ENCODE results near the gene ANO2. TPM values are rescaled to one million over a fixed set of nuclear protein-coding genes. Genes with fewer than 3 reads are reported as not detected.
"Not testable (repeated sequence)": the region's sequence is repeated elsewhere in the genome, so short reads cannot be mapped to it uniquely, and the experiment has no call there.

ANO2 gene
- total RNA-seq, 2 experiments from 2014 or later: not detected

DNA sequence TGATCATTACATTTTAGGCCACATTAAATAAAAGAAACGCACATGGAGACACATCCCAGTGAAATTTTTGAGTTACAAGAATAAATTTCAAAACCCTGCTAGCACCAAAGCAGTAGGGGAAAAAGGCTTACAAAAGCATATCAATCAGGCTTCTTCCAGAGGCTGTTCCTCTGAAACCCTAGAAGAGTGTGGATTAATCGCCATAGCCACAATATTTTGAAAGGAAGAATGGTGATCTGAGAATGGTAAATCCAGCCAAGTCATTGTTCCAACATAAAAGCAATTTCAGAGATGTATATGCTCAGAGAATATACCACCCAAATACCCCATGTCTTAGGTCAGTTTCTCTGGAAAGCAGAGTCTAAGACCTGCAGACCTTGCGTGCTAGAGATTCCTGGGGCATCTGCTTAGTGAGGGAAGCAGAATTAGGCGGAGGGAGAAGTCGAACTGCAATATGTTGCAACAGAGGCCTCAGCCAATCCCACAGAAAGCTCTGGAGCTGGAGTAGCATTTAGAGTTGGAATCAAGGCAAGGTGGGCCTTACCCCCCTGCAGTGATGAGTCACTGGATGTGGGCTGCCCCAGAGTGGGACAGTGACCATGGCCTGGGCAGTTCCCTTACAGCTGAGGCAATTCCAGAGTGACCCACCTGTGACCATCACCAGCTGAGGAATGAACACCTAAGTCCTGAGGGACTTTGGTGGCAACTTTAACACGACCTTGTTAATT lies 387.9 kb downstream of the ANO2 start:
- Mint-ChIP-seq H3K4me1 (no peaks in the 10 kb centered on the region), H3K27me3 (peaks cover 4% of the 10 kb centered on the region), H3K36me3 (no peaks in the 10 kb centered on the region), H3K4me3 (no peak overlapping the region), H3K27ac (no peak overlapping the region), H3K9me3 (no peaks in the 10 kb centered on the region)
- DNase-seq: no peak

DNA sequence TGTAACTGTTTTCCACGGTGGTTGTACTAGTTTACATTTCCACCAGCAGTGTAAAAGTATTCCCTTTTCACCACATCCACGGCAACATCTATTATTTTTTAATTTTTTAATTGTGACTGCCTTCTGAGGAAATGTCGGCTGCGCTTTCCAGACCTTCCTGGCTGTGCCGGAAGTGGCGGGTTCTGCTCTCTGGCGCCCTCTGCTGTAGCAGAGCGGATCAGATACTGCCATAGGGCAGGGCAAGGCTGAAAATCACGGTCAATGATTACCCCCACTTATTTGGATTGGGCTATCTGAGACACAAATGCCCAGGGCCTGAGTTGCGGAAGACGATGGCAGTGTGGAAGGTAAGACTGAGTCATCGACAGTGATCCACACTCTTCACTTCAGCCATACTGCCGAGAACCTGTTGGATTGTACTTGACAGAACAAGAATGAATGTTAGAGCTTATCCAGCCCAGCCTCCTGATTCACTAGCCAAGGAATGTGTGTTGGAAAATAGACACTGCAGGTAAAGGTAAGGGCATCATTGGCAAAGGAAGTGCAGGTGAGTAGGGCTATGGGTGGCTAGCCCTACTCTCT lies 388.9 kb downstream of the ANO2 start:
- no peak overlapping the region for H3K4me3 Mint-ChIP-seq
- no peaks in the 10 kb centered on the region for H3K4me1 Mint-ChIP-seq
- peaks cover 11% of the 10 kb centered on the region for H3K27me3 Mint-ChIP-seq
- no peak overlapping the region for H3K27ac Mint-ChIP-seq
- no peaks in the 10 kb centered on the region for H3K36me3 Mint-ChIP-seq
- H3K9me3 Mint-ChIP-seq: no peaks in the 10 kb centered on the region
- peak; percentile 4 for DNase-seq

DNA sequence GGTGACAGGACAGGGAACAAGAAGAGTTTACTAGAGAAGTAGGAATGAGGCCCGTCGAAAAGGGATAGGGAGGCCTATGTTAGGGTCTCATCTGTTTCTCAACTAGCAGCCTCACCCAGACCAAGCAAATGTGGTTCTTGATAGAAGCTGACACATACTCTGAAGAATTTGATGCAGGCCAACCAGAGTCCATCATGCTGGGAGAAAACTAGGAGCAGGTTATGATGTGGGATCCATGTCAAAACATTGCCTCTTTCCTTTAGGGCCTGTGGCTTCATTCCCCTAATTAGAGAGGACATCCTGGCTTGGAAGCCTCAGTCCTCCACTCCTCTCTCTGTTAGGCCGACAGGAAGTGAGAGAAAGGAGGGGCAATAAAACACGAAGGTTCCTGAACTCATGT lies 390.3 kb downstream of the ANO2 start:
- Mint-ChIP-seq H3K36me3 (no peaks in the 10 kb centered on the region), H3K4me3 (no peak overlapping the region), H3K27ac (no peak overlapping the region), H3K27me3 (peaks cover 20% of the 10 kb centered on the region), H3K4me1 (no peaks in the 10 kb centered on the region), H3K9me3 (no peaks in the 10 kb centered on the region)
- DNase-seq: no peak

DNA sequence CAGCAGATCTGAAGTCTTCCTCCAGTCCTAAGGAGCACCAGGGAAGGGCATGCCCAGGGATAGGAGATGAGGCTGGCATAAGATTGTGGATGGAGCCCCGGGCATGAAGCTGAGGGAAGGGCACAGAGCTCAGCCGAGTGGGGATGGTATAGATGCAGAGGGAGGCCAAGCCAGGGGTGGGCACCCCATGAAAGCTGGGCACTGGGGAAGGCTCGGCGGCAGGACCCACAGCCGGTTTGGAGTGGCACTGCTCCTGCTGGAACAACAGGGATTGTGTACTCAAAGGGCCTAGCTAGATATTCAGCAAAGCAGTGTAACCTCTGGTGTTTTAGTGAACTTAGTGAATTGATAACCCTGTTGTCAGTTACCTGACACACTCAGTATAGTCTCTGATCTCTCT lies 396.0 kb downstream of the ANO2 start:
- no peak overlapping the region for H3K27ac Mint-ChIP-seq
- no peaks in the 10 kb centered on the region for H3K36me3 Mint-ChIP-seq
- no peak overlapping the region for H3K4me3 Mint-ChIP-seq
- peaks cover 36% of the 10 kb centered on the region for H3K27me3 Mint-ChIP-seq
- no peaks in the 10 kb centered on the region for H3K4me1 Mint-ChIP-seq
- DNase-seq: no peak
- peaks cover 9% of the 10 kb centered on the region for H3K9me3 Mint-ChIP-seq

DNA sequence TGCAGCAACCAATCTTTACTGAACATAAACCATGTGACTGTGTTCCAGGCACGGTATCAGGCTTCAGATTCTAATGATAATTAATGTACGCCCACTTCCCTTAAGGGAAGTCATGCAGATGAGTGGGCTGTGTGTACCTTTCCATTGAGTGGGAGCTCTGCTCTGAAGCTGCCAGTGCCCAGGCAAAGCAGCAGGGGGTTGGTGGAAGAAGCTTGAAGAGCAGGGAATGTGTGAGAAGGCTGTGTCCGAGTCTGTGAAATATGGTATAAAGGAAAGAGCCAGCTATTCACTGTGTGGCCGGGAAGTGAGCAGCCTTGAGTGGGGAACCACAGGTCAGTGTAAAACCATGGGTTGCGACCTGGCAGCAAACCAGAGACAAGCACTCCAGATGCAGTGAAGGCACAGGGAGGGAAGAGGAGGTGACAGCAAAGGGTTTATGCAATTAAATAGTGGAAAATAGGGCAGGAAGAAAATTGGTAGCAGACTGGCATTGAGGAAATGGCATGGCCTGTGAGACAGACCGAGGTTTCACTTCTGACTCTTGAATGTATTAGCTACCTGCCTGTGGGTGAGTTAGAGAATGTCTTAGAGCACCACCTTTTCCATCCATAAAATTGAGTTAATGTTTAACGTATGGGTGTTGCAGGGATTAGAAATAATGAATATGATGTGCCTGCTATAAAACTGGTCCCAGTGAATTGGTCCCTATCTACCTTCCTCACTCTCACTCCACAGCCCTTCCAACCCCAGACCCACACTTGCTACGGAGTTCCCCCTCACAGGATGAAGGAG lies 396.7 kb downstream of the ANO2 start:
- no peaks in the 10 kb centered on the region for H3K4me1 Mint-ChIP-seq
- peaks cover 9% of the 10 kb centered on the region for H3K9me3 Mint-ChIP-seq
- H3K27me3 Mint-ChIP-seq: peaks cover 38% of the 10 kb centered on the region
- no peak overlapping the region for H3K4me3 Mint-ChIP-seq
- no peaks in the 10 kb centered on the region for H3K36me3 Mint-ChIP-seq
- no peak overlapping the region for H3K27ac Mint-ChIP-seq
- no peak for DNase-seq

DNA sequence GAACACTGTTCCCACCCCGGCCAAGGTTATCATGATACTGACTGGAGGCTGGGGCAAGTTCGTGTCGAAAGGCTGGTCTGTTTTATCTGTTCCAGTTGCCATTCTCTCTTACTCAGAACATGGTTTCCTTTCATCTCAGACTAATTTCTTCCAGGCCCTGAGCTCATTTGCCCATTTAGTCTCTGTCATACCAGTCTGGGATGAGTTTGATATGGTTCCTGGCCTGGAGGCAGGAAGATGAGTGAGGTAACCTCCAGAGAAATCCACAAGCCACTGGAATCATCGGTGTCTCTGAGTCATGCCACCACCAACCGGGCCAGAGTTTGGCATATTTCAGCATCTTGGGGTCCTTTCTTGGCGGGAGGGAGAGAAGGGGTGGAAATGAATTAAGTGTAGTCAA lies 398.4 kb downstream of the ANO2 start:
- Mint-ChIP-seq H3K9me3 (peaks cover 15% of the 10 kb centered on the region), H3K4me3 (no peak overlapping the region), H3K27me3 (peaks cover 40% of the 10 kb centered on the region), H3K36me3 (no peaks in the 10 kb centered on the region), H3K27ac (no peak overlapping the region), H3K4me1 (no peaks in the 10 kb centered on the region)
- no peak for DNase-seq

DNA sequence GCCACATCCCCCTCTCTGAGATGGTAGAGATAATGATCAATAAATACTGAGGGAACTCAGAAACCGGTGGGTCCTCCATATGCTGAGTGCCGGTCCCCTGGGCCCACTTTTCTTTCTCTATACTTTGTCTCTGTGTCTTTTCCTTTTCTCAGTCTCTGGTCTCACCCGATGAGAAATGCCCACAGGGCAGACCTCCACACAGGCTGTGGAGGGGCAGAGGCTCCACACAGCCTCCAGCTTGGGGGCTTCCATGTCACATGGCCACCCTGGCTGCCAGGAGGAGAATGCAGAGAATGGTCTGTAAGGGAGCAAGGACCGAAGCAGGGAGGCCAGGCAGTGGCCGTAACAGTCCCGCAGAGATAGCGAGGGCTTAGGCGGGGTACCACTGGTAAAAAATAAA lies 407.3 kb downstream of the ANO2 start:
- Mint-ChIP-seq H3K4me3 (no peak overlapping the region), H3K9me3 (peaks cover 5% of the 10 kb centered on the region), H3K4me1 (no peaks in the 10 kb centered on the region), H3K27ac (no peak overlapping the region), H3K27me3 (peaks cover 33% of the 10 kb centered on the region), H3K36me3 (no peaks in the 10 kb centered on the region)
- no peak for DNase-seq

DNA sequence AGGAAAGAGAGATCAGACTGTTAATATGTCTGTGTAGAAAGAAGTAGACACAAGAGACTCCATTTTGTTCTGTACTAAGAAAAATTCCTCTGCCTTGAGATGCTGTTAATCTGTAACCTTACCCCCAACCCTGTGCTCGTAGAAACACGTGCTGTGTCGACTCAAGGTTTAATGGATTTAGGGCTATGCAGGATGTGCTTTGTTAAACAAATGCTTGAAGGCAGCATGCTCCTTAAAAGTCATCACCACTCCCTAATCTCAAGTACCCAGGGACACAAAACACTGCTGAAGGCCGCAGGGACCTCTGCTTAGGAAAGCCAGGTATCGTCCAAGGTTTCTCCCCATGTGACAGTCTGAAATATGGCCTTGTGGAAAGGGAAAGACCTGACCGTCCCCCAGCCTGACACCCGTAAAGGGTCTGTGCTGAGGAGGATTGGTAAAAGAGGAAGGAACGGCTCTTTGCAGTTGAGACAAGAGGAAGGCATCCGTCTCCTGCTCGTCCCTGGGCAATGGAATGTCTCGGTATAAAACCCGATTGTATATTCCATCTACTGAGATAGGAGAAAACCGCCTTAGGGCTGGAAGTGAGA lies 407.9 kb downstream of the ANO2 start:
- not testable (repeated sequence) for DNase-seq, H3K36me3 Mint-ChIP-seq, H3K9me3 Mint-ChIP-seq, H3K4me3 Mint-ChIP-seq, H3K4me1 Mint-ChIP-seq, H3K27ac Mint-ChIP-seq
- H3K27me3 Mint-ChIP-seq: peaks cover 30% of the 10 kb centered on the region

DNA sequence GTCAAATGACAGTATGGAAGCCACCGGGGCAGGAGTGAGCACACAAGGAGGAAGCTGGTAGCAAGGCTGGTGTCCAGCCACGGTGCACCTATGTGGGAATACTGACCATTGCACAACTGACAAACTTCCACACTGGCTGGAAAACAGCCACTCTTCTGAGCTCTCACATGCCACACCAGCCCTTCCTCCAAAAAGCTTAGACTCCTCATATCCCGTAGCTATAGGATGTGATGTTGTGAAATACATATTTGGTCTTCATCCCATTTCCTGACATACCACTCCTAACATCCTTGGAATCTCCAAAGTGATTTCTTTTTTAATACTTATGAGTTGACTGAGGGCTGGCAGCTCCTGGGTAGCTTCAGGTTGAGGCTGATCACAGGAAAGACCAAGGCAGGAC lies 409.5 kb downstream of the ANO2 start:
- no peaks in the 10 kb centered on the region for H3K36me3 Mint-ChIP-seq
- H3K27me3 Mint-ChIP-seq: peaks cover 36% of the 10 kb centered on the region
- no peak for DNase-seq
- peaks cover 2% of the 10 kb centered on the region for H3K9me3 Mint-ChIP-seq
- no peaks in the 10 kb centered on the region for H3K4me1 Mint-ChIP-seq
- no peak overlapping the region for H3K27ac Mint-ChIP-seq
- no peak overlapping the region for H3K4me3 Mint-ChIP-seq

DNA sequence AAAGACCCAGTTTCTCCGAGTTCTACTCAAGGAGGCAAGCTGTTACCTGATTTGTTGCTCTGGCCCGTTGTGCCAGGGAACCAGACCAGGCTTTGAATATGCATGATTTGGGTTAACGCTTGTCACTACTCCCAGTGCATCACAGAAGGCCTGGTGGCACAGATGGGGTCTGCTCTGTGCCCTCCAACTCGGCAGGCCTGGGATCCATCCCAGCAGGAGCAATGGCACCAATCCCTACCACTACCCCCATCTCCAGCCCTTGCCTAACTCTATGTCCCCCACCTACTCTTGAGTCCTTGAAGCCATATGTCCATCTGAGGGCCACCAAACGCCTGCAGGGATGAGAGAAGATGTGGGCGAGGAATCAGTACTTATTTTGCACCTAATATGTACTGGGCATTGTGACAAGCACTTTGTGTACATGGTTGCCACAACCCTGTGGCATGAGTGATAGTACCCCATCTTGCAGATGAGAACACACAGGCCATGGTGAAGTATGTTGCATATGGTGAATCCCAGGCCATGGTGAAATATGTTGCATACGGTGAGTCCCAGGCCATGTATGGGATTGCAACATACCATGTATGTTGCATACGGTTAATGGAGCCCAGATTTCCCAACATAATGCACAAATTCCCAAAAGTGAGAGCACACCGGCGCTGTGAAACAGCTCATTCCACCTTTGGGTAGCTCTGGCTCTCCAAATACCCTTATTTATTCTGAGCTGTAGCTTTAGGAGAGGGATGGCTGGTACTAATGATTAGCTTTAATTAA lies 410.4 kb downstream of the ANO2 start:
- H3K27me3 Mint-ChIP-seq: peaks cover 39% of the 10 kb centered on the region

DNA sequence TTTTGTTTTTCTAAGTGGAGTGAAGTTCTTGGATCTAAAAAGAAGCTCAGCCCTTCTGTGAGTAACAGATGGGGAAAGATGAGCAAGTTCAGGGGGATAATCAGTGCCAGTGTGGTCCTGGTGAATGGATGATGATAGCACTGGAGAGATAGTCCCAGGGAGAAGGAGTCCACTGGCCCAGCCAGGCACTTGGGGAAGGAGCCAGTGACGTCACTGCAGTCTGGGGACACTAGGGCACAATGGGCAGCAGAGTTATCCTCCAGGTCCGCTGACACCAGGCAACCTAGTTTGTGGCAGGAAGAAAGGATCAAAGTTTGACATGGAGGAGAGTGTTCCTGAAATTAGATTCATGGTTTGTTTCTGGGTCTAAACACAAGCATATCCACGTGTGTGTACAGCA lies 411.7 kb downstream of the ANO2 start:
- no peak overlapping the region for H3K27ac Mint-ChIP-seq
- DNase-seq: no peak
- H3K4me1 Mint-ChIP-seq: no peaks in the 10 kb centered on the region
- peaks cover 34% of the 10 kb centered on the region for H3K27me3 Mint-ChIP-seq
- no peaks in the 10 kb centered on the region for H3K36me3 Mint-ChIP-seq
- H3K9me3 Mint-ChIP-seq: peaks cover 2% of the 10 kb centered on the region
- H3K4me3 Mint-ChIP-seq: no peak overlapping the region

More for the DNA sequence above, 410.4 kb downstream of the ANO2 start:
- Mint-ChIP-seq H3K4me1 (no peaks in the 10 kb centered on the region), H3K27ac (no peak overlapping the region), H3K9me3 (peaks cover 2% of the 10 kb centered on the region), H3K4me3 (no peak overlapping the region), H3K36me3 (no peaks in the 10 kb centered on the region)
- DNase-seq: no peak

DNA sequence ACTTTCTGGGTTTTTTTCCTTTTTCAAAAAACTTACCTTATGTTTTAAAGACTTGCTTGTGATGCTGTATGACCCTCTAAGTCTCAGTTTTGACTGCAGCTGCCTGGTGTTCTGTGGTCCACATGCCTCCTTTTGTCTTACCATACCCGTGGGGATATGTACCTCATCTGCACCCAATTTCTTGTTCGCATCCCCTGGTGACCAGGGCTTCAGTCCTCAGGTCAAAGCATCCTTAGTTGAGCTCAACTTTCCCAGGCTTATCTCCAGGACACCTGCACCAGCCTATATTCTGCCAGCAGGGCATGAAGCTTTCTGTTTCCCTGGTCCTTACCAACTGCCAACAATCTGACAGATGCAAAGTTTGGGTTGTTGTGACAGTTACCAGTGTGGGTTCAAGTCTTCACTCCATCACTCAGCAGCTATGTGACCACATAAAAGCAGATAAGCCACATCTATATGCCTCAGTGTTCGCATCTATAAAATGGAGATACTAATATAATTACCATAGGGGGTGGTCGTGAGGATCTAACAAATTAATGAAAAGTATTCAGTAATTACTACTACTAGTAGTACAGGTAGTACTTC lies 419.2 kb downstream of the ANO2 start:
- H3K4me3 Mint-ChIP-seq: no peak overlapping the region
- H3K36me3 Mint-ChIP-seq: no peaks in the 10 kb centered on the region
- H3K27me3 Mint-ChIP-seq: peaks cover 8% of the 10 kb centered on the region
- H3K27ac Mint-ChIP-seq: no peak overlapping the region
- no peaks in the 10 kb centered on the region for H3K9me3 Mint-ChIP-seq
- no peak for DNase-seq
- H3K4me1 Mint-ChIP-seq: no peaks in the 10 kb centered on the region

DNA sequence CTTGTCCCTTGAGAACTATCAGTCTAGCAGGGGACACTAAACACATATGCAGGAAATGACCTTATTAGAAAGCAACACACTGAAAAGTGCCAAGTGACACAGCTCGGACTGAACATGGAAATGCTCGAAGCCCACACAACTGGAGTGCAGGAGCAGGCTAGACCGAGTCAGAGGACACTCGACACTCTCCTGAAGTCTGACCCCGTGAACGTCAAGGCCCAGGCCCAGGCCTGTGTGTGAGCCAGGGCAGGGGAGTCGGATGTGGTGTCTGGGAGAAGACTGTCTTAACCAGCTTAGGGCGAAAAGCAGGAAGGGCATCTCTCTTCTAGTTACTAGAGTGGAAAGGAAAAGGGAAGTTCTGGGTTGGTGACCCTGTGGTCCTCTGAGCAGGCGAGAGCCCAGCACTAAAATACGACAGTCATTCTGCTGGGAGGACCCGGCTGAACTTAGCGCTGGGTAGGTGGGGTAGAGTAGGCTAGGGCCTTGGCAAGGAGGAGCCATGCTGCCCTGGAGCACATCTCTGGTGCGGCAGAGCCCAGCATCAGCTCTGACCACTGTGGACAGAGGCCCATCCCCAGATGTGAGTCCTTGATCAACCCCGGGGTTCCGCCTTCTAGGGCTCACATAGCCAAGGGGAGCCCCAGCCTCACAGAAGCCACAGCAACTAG lies 420.2 kb downstream of the ANO2 start:
- no peak for DNase-seq
- Mint-ChIP-seq H3K27me3 (peaks cover 4% of the 10 kb centered on the region), H3K4me1 (no peaks in the 10 kb centered on the region), H3K4me3 (no peak overlapping the region), H3K9me3 (no peaks in the 10 kb centered on the region), H3K27ac (no peak overlapping the region), H3K36me3 (no peaks in the 10 kb centered on the region)

DNA sequence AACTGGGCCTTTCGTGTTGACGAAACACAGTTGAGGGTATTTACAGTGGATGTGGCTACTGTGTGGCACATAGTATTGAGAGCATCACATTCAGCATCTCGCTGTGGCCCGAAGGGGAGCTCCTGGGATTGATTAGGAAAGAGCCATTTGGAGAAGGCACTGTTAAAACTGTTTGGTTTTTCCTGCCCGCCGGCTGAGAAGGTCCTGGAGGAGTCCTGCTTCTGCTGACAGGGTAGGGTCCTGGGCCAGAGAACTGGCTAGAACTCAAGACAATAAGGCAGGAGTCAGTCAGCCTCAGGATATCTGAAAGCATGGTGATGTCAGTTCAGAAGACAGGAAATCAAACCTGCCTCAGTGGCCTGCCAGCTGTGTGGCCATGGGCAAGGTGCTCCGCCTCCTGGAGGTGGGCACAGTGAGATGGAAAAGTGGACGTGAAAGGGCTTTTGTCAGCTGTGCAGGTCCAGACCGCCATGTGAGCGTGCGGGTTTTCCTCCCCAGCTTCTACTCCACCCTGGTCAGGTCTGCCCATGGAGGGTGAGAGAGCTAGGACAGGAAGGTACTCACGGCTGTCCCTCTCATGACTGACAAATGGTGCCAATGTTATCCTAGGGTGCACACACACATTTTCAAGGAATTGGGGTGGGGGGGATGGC lies 420.8 kb downstream of the ANO2 start:
- H3K4me3 Mint-ChIP-seq: no peak overlapping the region
- no peak overlapping the region for H3K27ac Mint-ChIP-seq
- no peak for DNase-seq
- peaks cover 1% of the 10 kb centered on the region for H3K27me3 Mint-ChIP-seq
- H3K9me3 Mint-ChIP-seq: no peaks in the 10 kb centered on the region
- no peaks in the 10 kb centered on the region for H3K4me1 Mint-ChIP-seq
- H3K36me3 Mint-ChIP-seq: no peaks in the 10 kb centered on the region

All from activated naive CD8-positive, alpha-beta T cell treated with anti-CD3 and anti-CD28 coated beads for 36 hours (primary cell).